ENCODE measurements around the gene S100Z.

GRCh38 chr5:76841361-76841760 lies 8.5 kb upstream of the S100Z start:
- no peak for TF ChIP-seq POLR2AphosphoS5 (IDR thresholded peaks at IDR 0.05; ENCODE audit: low read depth, low read length)
- no peak for TF ChIP-seq CTCF (IDR thresholded peaks at IDR 0.05)
- TF ChIP-seq REST (IDR thresholded peaks at IDR 0.05; ENCODE audit: insufficient read depth in 1 of 2, low read depth in 2 of 2, low read length in 1 of 2) = no peak
- no peak for TF ChIP-seq SIN3A (IDR thresholded peaks at IDR 0.05; ENCODE audit: borderline replicate concordance, insufficient read depth, low read depth, low read length)
- TF ChIP-seq TCF7L2 (IDR thresholded peaks at IDR 0.05; ENCODE audit: low read depth, low read length) = no peak

All from Panc1 (cell line).